GM10266 (cell line): ENCODE measurements around the gene OGDH.

ENCODE experiments used
- DNase-seq: peaks from one replicate; pipeline ENCODE4 v3.0.0; 2012; ENCODE audit errors: extremely low spot score
- TF ChIP-seq, protein P1 (sequence below): IDR thresholded peaks from 2 replicates; pipeline ENCODE4 v1.5.1; 2012; ENCODE audit warnings: mild to moderate bottlenecking, low read depth; ENCODE audit not compliant: control insufficient read depth, insufficient read depth; ENCODE audit errors: missing control alignments

OGDH gene

GRCh38 chr7:44646176-44646920 lies 39.9 kb downstream of the OGDH start:
- TF ChIP-seq, protein P1, sequence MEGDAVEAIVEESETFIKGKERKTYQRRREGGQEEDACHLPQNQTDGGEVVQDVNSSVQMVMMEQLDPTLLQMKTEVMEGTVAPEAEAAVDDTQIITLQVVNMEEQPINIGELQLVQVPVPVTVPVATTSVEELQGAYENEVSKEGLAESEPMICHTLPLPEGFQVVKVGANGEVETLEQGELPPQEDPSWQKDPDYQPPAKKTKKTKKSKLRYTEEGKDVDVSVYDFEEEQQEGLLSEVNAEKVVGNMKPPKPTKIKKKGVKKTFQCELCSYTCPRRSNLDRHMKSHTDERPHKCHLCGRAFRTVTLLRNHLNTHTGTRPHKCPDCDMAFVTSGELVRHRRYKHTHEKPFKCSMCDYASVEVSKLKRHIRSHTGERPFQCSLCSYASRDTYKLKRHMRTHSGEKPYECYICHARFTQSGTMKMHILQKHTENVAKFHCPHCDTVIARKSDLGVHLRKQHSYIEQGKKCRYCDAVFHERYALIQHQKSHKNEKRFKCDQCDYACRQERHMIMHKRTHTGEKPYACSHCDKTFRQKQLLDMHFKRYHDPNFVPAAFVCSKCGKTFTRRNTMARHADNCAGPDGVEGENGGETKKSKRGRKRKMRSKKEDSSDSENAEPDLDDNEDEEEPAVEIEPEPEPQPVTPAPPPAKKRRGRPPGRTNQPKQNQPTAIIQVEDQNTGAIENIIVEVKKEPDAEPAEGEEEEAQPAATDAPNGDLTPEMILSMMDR, result no peak
- DNase-seq, result no peak

- no peak for DNase-seq
- TF ChIP-seq, protein P1, result no peak
These were observed 40.7 kb downstream of the OGDH start for GRCh38 chr7:44646921-44647636.

DNA sequence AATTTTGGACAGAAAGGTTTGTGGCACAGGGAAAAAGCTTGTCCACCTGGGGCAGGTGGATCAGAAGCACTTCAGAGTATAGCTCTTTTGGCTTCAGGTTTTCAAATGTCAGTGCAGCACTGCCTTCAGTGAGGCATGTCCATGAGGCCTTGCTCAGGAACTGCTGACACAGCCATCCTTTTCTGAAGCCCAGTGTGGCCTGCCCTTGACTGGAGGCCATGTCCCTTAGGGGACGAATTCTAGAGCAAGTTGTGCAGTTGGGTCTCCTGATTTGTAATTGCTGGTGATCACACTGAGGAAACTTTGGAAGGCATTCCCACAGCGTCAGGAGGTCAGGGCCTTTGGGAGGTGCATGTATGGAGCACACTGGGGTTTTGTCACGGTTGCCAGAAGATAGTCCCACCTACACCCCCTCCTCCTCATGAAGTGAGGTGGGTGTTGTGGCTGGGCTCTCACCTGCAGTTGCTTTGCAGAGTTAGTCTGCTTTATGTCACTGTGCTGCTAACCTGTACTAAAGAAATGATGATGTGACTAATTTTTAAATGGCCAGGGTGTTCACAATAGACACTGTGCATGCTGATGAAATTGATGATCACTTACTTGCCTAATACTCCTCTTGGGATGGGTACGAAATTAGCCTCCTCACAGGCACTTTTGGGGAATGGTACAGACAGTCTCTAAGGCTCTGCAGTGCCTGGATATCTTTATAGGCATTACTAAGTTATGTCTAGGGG lies 41.7 kb downstream of the OGDH start:
- DNase-seq, result no peak
- TF ChIP-seq, protein P1, result no peak

- no peak for DNase-seq
- TF ChIP-seq, protein P1, result no peak
These were observed 43.8 kb downstream of the OGDH start for GRCh38 chr7:44650242-44650641.

DNA sequence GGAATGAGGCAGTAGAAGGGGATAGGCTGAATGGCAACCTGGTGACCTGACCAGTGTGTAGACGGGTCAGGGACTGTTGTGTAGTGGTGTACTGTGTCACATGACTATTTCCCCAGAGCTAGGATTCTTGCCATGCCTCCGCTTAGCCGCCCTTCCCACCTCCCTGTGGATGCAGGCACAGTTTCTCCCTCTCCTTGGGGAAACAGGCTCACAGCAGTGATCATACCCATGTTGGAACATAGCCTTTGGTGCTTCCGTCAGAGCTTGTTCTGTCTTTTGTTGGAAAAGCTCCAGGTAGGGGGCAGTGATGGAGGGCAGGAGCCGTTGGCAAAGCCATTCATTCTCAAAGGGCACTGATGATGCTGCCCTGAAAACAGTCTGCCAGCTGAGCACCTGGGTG lies 44.3 kb downstream of the OGDH start:
- TF ChIP-seq, protein P1, result no peak
- no peak for DNase-seq

GRCh38 chr7:44652535-44652934 lies 46.1 kb downstream of the OGDH start:
- TF ChIP-seq, protein P1, result no peak
- DNase-seq, result no peak

- TF ChIP-seq, protein P1, result no peak
- DNase-seq, result no peak
These were observed 47.9 kb downstream of the OGDH start for GRCh38 chr7:44654255-44654796.
